BE2C (cell line): ENCODE measurements around the gene SH3RF3.

Experiments
- DNase-seq: peaks from one replicate; pipeline ENCODE4 v3.0.0-alpha.2; 2020
- H3K27me3 ChIP-seq: fragments of 250-450 bp; sonication (Bioruptor Pico); 2 replicates; pipeline ENCODE4 v1.5.1; 2020; ENCODE audit warnings: mild to moderate bottlenecking
- H3K36me3 ChIP-seq: fragments of 250-450 bp; sonication (Bioruptor Pico); 2 replicates; pipeline ENCODE4 v1.5.1; 2020; ENCODE audit warnings: mild to moderate bottlenecking
- H3K4me1 ChIP-seq: fragments of 250-450 bp; sonication (Bioruptor Pico); 2 replicates; pipeline ENCODE4 v1.5.1; 2020
- H3K4me3 ChIP-seq: 2 replicates; pipeline ENCODE4 v1.5.1; 2011; ENCODE audit warnings: low read depth, low read length
- H3K9me3 ChIP-seq: fragments of 250-450 bp; sonication (Bioruptor Pico); 2 replicates; pipeline ENCODE4 v1.5.1; 2020
- CTCF ChIP-seq: IDR thresholded peaks from 2 replicates; pipeline ENCODE4 v1.5.1; 2012; ENCODE audit warnings: mild to moderate bottlenecking, low read depth, low read length

The SH3RF3 gene

GRCh38 chr2:109438146-109438545, 309.1 kb downstream of the SH3RF3 start:
- Histone ChIP-seq H3K4me1 (no peaks in the 10 kb centered on the region), H3K9me3 (no peaks in the 10 kb centered on the region), H3K27me3 (no peaks in the 10 kb centered on the region), H3K4me3 (no peak overlapping the region), H3K36me3 (no peaks in the 10 kb centered on the region)
- TF ChIP-seq CTCF, result no peak
- DNase-seq, result no peak

- no peaks in the 10 kb centered on the region for H3K4me1 ChIP-seq
- H3K4me3 ChIP-seq, result no peak overlapping the region
- no peaks in the 10 kb centered on the region for H3K36me3 ChIP-seq
- no peaks in the 10 kb centered on the region for H3K9me3 ChIP-seq
- DNase-seq, result no peak
- TF ChIP-seq CTCF, result no peak
- no peaks in the 10 kb centered on the region for H3K27me3 ChIP-seq
These were observed 309.9 kb downstream of the SH3RF3 start for GRCh38 chr2:109438773-109439389.

- Histone ChIP-seq H3K4me1 (no peaks in the 10 kb centered on the region), H3K9me3 (no peaks in the 10 kb centered on the region), H3K36me3 (no peaks in the 10 kb centered on the region), H3K4me3 (no peak overlapping the region), H3K27me3 (no peaks in the 10 kb centered on the region)
- no peak for DNase-seq
- no peak for TF ChIP-seq CTCF
These were observed 310.4 kb downstream of the SH3RF3 start for GRCh38 chr2:109439390-109439786.

GRCh38 chr2:109439986-109440385, 311.0 kb downstream of the SH3RF3 start:
- no peak for TF ChIP-seq CTCF

GRCh38 chr2:109440499-109441156, 311.6 kb downstream of the SH3RF3 start:
- Histone ChIP-seq H3K4me3 (no peak overlapping the region), H3K4me1 (no peaks in the 10 kb centered on the region), H3K27me3 (no peaks in the 10 kb centered on the region), H3K9me3 (no peaks in the 10 kb centered on the region), H3K36me3 (no peaks in the 10 kb centered on the region)
- TF ChIP-seq CTCF, result no peak
- DNase-seq, result no peak

More at GRCh38 chr2:109439986-109440385, 311.0 kb downstream of the SH3RF3 start:
- Histone ChIP-seq H3K4me3 (no peak overlapping the region), H3K27me3 (no peaks in the 10 kb centered on the region), H3K9me3 (no peaks in the 10 kb centered on the region), H3K36me3 (no peaks in the 10 kb centered on the region), H3K4me1 (no peaks in the 10 kb centered on the region)
- DNase-seq, result no peak

- no peak for TF ChIP-seq CTCF
- Histone ChIP-seq H3K4me1 (no peaks in the 10 kb centered on the region), H3K9me3 (no peaks in the 10 kb centered on the region), H3K36me3 (no peaks in the 10 kb centered on the region), H3K27me3 (no peaks in the 10 kb centered on the region), H3K4me3 (no peak overlapping the region)
- DNase-seq, result no peak
These were observed 313.8 kb downstream of the SH3RF3 start for GRCh38 chr2:109442715-109443319.
